OCI-LY1 (cell line): Measurements from ENCODE around the gene UIMC1.

Source experiments
- H2AFZ ChIP-seq: fragments of 200-600 bp; sonication (generic), shearing (Covaris generic); 2 replicates; pipeline ENCODE4 v1.6.0; 2014; ENCODE audit warnings: antibody characterized with exemption, mild to moderate bottlenecking, low read length
- H3F3A ChIP-seq: fragments of 200-600 bp; sonication (generic), shearing (Covaris generic); 2 replicates; pipeline ENCODE4 v1.6.0; 2014; ENCODE audit warnings: mild to moderate bottlenecking, antibody characterized with exemption, low read length, moderate library complexity; ENCODE audit not compliant: insufficient read depth
- H3K27ac ChIP-seq: fragments of 200-600 bp; sonication (generic); 2 replicates; pipeline ENCODE4 v1.5.1; 2014; ENCODE audit warnings: low read length, mixed run types, mild to moderate bottlenecking, low read depth; ENCODE audit not compliant: poor library complexity, severe bottlenecking
- H3K27me3 ChIP-seq: fragments of 200-600 bp; sonication (generic); 2 replicates; pipeline ENCODE4 v1.6.0; 2014; ENCODE audit warnings: antibody characterized with exemption, mild to moderate bottlenecking, low read length, moderate library complexity; ENCODE audit not compliant: insufficient read depth
- H3K36me3 ChIP-seq: fragments of 200-600 bp; sonication (generic); 2 replicates; pipeline ENCODE4 v1.6.1; 2014; ENCODE audit warnings: mild to moderate bottlenecking, antibody characterized with exemption, low read length, moderate library complexity, mixed read lengths; ENCODE audit not compliant: insufficient read depth
- H3K4me1 ChIP-seq: fragments of 200-600 bp; sonication (generic); 2 replicates; pipeline ENCODE4 v1.5.1; 2014; ENCODE audit warnings: mild to moderate bottlenecking, low read length, moderate library complexity; ENCODE audit not compliant: insufficient read depth, severe bottlenecking
- H3K4me2 ChIP-seq: fragments of 200-600 bp; sonication (generic), shearing (Covaris generic); 2 replicates; pipeline ENCODE4 v1.6.1; 2014; ENCODE audit warnings: low read length
- H3K4me3 ChIP-seq: fragments of 200-600 bp; sonication (generic); 2 replicates; pipeline ENCODE4 v1.5.1; 2014; ENCODE audit warnings: low read length, low read depth, mild to moderate bottlenecking, mixed read lengths; ENCODE audit not compliant: poor library complexity, severe bottlenecking
- H3K79me2 ChIP-seq: fragments of 200-600 bp; shearing (Covaris generic); 2 replicates; pipeline ENCODE4 v1.6.1; 2016; ENCODE audit warnings: mixed run types, low read length, mixed read lengths; ENCODE audit not compliant: insufficient read depth
- H3K9ac ChIP-seq: fragments of 200-600 bp; sonication (generic), shearing (Covaris generic); 2 replicates; pipeline ENCODE4 v1.6.1; 2014; ENCODE audit warnings: mild to moderate bottlenecking, low read length, mixed read lengths
- H3K9me2 ChIP-seq: fragments of 200-600 bp; sonication (generic), shearing (Covaris generic); 2 replicates; pipeline ENCODE4 v1.6.1; 2014; ENCODE audit warnings: low read depth, mild to moderate bottlenecking, low read length, mixed read lengths
- H3K9me3 ChIP-seq: fragments of 200-600 bp; shearing (Covaris generic); 2 replicates; pipeline ENCODE4 v1.6.1; 2014; ENCODE audit warnings: low read length, mixed read lengths
- H4K20me1 ChIP-seq: fragments of 200-600 bp; sonication (generic), shearing (Covaris generic); 2 replicates; pipeline ENCODE4 v1.6.0; 2016; ENCODE audit warnings: mild to moderate bottlenecking, low read length; ENCODE audit not compliant: insufficient read depth
- EZH2 ChIP-seq: fragments of 200-600 bp; sonication (generic), shearing (Covaris generic); IDR thresholded peaks from 2 replicates; pipeline ENCODE4 v1.8.0; 2017; ENCODE audit warnings: borderline replicate concordance, mixed run types, mild to moderate bottlenecking, antibody characterized with exemption, low read length, moderate library complexity, mixed read lengths
- TF ChIP-seq, protein P1 (sequence below): fragments of 200-600 bp; sonication (generic), shearing (Covaris generic); IDR thresholded peaks from 2 replicates; pipeline ENCODE4 v1.5.1; 2017; ENCODE audit warnings: mild to moderate bottlenecking, antibody characterized with exemption, low read length, moderate library complexity, mixed read lengths

The UIMC1 gene

DNA sequence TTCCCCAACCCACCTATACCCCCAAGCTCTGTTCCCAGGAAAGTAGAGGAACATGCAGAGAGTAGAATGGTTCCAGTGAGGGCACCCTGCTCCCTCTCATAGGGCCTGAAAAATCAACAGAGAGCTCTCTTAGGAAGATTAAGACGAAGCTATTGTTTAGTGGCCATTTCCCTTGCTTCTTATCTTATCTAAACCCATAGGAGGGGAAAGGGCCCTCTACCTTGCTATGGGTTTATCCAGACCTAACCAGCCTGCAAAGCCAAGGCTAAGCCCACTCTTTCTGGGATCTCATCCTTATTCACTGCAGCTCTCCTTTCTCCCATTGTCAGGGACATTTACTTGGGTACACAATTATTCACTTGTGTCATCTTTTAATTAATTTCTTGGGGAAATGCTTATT, 68.1 kb downstream of the UIMC1 start:
- Histone ChIP-seq H3K4me1 (no peaks in the 10 kb centered on the region), H3K4me2 (no peak overlapping the region), H2AFZ (no peak overlapping the region), H4K20me1 (no peaks in the 10 kb centered on the region), H3K9me3 (no peaks in the 10 kb centered on the region), H3F3A (no peaks in the 10 kb centered on the region), H3K9me2 (no peaks in the 10 kb centered on the region), H3K4me3 (no peak overlapping the region), H3K79me2 (no peaks in the 10 kb centered on the region), H3K36me3 (peaks cover 91% of the 10 kb centered on the region), H3K27me3 (no peaks in the 10 kb centered on the region), H3K27ac (no peak overlapping the region), H3K9ac (no peak overlapping the region)
- TF ChIP-seq EZH2 = no peak
- TF ChIP-seq, protein P1, sequence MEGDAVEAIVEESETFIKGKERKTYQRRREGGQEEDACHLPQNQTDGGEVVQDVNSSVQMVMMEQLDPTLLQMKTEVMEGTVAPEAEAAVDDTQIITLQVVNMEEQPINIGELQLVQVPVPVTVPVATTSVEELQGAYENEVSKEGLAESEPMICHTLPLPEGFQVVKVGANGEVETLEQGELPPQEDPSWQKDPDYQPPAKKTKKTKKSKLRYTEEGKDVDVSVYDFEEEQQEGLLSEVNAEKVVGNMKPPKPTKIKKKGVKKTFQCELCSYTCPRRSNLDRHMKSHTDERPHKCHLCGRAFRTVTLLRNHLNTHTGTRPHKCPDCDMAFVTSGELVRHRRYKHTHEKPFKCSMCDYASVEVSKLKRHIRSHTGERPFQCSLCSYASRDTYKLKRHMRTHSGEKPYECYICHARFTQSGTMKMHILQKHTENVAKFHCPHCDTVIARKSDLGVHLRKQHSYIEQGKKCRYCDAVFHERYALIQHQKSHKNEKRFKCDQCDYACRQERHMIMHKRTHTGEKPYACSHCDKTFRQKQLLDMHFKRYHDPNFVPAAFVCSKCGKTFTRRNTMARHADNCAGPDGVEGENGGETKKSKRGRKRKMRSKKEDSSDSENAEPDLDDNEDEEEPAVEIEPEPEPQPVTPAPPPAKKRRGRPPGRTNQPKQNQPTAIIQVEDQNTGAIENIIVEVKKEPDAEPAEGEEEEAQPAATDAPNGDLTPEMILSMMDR = no peak

DNA sequence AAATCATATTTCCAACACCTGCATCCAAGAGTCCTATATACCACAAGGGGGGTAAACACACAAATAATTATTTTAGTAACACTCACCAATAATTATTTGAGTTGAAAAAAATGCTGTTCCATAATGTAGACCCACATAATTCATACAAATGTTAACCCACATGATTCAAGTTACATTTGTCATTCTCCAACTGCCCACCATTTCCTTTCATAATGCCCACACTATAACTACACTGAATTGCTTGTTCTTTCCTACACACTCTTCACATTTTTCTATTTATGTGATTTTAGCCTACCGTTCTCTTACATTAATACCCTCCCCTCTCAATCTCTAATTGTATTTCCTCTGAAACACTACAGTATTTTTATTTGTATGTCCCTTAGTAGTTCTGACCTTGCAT, 71.6 kb downstream of the UIMC1 start:
- Histone ChIP-seq H3F3A (no peaks in the 10 kb centered on the region), H3K27me3 (no peaks in the 10 kb centered on the region), H3K9me3 (no peaks in the 10 kb centered on the region), H4K20me1 (no peaks in the 10 kb centered on the region), H3K36me3 (peaks cover 89% of the 10 kb centered on the region), H3K27ac (no peak overlapping the region), H3K4me3 (no peak overlapping the region), H3K4me2 (no peak overlapping the region), H3K9me2 (no peaks in the 10 kb centered on the region), H3K4me1 (peaks cover 12% of the 10 kb centered on the region), H2AFZ (no peak overlapping the region), H3K9ac (no peak overlapping the region), H3K79me2 (no peaks in the 10 kb centered on the region)
- TF ChIP-seq EZH2 = no peak
- TF ChIP-seq, protein P1 = no peak

DNA sequence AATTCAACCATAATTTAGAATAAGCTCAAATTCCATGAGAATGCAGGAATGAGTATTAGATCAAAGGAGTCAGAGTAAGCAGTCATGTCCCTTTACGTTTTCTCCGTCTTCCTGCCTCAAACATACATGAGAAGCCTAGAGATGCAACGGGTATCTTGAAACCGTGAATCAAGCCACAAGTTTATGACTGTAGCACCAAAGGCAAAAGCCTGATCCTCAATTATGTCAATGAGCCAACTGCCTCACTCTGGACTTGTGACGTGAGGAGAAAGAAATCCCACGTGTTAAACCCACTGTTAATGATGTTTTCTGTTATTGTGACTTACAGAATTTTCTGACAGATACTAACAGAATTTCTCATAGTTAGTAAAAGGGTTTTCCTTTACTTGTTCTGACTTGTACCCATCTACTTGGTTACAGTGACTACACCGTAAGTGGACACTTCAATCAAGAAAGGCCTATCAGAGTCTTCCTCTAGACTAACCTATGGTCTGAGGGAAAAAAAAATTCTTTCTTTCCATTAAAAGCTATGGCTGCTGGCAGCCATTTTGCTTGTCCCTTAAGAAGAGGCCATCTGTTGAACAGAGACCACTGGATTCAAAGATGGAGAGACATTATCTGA, 72.2 kb downstream of the UIMC1 start:
- Histone ChIP-seq H3K4me1 (peaks cover 12% of the 10 kb centered on the region), H3F3A (no peaks in the 10 kb centered on the region), H3K27ac (no peak overlapping the region), H2AFZ (no peak overlapping the region), H3K4me3 (no peak overlapping the region), H3K27me3 (no peaks in the 10 kb centered on the region), H3K9ac (no peak overlapping the region), H4K20me1 (no peaks in the 10 kb centered on the region), H3K9me2 (no peaks in the 10 kb centered on the region), H3K79me2 (no peaks in the 10 kb centered on the region), H3K36me3 (peaks cover 89% of the 10 kb centered on the region), H3K9me3 (no peaks in the 10 kb centered on the region), H3K4me2 (no peak overlapping the region)
- TF ChIP-seq EZH2 = no peak
- TF ChIP-seq, protein P1 = no peak
